HG03060 (cell line): ENCODE data around the gene TBX10.
"Not testable (repeated sequence)": the region's sequence is repeated elsewhere in the genome, so short reads cannot be mapped to it uniquely, and the experiment has no call there.

ENCODE experiments used
- ATAC-seq: cut with Tn5 transposase; IDR thresholded peaks from one replicate; pipeline ENCODE4 v1.9.1; 2021; ENCODE audit warnings: low read depth, moderate number of reproducible peaks; ENCODE audit not compliant: unreplicated experiment

Gene TBX10

DNA sequence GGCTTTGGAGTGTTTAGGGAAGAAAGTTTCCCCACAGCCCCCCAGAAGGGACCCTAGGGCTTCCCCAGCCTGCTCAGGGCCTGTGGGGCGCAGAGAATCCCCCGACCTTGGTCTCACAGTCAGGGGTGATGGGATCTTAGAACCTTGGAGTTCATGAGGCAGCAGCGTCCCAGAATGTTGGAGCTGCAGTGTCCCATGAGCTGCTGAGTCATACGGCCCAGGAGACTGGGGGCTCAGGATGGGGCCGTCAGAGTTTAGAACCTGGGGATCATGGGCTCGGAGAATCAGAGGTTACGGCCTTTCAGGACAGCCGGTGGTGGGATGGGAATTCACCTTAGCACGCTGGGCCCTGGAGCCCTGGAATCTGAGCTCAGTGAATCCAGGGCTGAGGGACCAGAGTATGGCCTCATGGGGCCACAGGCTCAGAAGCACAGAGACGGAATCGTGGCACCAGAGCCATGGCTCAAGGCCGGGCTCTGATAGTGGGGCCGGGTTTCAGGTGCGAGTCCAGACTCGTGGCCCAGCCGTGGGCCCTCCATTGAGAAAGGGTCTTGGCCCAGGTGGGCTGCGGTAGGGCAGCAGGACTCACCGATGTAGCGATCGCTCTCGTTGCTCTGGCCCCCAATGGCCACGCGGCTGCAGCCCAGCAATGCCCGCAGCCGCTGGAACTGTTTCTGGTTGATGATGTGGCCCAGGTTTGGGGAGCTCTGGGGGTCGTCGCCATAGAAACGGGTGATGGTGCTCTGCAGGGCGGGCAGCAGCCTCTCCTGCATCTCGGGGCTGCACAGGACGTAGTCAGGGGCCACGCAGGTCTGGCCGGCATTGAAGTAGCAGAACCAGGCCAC, 25.4 kb upstream of the TBX10 start:
- no peak for ATAC-seq

GRCh38 chr11:67664213-67664585, 24.6 kb upstream of the TBX10 start:
- no peak for ATAC-seq

GRCh38 chr11:67663532-67664212, 24.1 kb upstream of the TBX10 start:
- no peak for ATAC-seq

DNA sequence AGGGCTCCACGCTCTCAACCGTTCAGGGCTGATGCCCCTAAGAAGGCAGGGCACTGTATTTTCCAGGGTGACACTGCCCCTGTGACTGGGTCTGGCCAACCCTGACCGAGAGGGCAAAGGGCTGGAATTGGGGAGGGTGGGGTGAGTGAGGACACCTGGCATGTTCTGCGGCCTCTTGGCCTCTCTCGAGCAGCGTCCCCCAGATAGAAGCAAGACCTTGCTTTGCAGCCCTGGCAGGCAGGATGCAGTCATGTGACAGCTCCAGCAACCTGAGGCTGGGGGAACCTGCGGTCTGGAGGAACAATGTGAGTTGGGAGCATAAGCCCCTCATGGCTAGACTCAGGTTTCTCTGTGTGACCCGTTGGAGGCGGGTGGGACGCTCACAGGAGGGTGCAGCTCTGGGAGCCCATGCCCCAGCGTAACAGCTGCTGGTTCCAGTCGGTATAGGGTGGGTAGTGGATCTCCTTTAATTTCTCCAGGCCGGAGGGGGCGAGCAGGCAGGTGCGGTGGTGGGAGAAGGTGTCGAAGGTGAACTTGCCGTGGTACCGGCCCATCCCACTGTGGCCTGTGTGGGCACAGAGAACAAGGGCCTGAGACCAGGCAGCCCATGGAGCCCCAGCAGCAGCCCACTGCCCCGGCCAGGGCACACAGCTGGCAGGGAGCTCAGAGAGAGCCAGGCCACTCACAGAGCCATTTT, 23.4 kb upstream of the TBX10 start:
- ATAC-seq, result no peak

DNA sequence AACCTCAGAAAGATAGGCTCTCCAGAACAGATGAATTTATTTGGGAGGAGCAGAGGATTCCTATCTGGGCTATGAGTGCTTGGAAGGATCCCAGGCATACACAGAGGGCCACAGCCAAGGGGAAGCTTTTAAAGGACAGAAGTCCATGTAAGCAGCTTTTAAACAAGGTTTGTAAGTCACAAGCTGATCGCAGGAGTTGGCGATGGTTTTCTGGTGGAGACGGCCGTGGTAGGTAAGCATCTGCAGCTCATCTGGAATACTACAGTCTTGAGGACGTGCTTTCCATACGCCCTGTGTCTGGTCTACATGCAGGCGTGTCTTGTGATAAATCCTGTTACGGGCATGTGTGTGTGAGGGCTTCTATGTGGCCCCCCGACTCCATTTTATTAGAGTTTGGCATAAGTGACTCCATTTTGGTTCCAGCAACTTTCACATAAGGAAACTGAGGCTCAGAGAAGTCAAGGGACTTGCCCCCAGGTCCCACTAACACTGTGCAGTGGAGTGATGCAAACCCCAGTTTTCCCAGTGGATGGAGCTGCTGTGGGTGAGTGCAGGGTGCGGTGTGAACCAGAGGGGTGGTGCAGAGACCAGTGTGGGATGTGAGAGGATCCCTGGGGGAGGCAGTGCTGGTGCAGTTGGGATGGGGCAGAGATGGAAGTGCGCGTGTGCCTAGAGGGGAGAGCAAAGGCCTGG, 22.7 kb upstream of the TBX10 start:
- ATAC-seq, result no peak

DNA sequence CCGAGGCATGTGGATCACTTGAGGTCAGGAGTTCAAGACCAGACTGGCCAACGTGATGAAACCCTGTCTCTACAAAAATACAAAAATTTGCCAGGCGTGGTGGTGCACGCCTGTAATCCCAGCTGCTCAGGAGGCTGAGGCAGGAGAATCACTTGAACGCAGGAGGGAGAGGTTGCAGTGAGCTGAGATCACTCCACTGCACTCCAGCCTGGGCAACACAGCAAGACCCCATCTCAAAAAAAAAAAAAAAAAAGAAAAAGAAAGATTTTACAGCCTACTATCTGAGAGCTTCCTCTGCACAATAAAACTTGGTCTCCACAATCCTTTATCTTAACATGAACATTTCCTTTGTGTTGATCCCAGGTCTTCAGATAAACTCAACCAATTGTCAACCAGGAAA, 21.2 kb upstream of the TBX10 start:
- ATAC-seq, result not testable (repeated sequence)

DNA sequence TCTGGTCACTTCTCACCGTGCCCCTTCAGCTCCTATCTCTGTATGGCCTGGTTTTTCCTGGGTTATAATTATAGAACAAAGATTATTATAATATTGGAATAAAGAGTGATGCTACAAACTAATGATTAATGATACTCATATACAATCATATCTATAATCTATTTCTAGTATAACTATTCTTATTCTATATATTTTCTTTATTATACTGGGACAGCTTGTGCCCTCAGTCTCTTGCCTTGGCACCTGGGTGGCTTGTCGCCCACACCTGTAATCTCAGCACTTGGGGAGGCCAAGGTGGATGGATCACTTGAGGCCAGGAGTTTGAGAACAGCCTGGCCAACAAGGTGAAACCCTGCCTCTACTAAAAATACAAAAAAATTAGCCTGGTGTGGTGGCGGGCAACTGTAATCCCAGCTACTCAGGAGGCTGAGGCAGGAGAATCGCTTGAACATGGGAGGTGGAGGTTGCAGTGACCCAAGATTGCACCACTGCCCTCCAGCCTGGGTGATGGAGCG, 20.1 kb upstream of the TBX10 start:
- not testable (repeated sequence) for ATAC-seq

DNA sequence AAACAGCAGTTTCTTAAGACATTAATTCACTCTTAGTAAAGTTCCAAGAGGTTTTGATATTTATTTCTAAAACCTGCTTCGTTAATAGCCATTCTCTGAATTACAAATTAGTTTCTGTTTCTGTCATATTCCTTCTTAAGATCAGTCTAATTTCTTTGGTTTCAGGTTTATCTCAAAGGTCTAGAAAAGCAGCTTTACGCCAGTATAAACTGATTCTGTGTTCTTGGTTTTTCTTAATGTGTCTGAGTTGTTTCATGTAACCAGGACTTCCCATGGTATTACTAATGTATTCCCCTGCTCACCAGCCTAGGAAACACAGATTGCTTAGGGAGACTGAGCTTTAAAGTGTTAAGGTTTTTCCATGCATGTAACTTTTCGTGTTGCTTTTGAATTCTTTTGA, 17.7 kb upstream of the TBX10 start:
- ATAC-seq, result no peak

GRCh38 chr11:67656278-67656922, 16.8 kb upstream of the TBX10 start:
- no peak for ATAC-seq

GRCh38 chr11:67654225-67654624, 14.7 kb upstream of the TBX10 start:
- no peak for ATAC-seq

GRCh38 chr11:67652965-67653845, 13.6 kb upstream of the TBX10 start:
- ATAC-seq, result no peak

GRCh38 chr11:67651976-67652781, 12.6 kb upstream of the TBX10 start:
- ATAC-seq, result no peak

DNA sequence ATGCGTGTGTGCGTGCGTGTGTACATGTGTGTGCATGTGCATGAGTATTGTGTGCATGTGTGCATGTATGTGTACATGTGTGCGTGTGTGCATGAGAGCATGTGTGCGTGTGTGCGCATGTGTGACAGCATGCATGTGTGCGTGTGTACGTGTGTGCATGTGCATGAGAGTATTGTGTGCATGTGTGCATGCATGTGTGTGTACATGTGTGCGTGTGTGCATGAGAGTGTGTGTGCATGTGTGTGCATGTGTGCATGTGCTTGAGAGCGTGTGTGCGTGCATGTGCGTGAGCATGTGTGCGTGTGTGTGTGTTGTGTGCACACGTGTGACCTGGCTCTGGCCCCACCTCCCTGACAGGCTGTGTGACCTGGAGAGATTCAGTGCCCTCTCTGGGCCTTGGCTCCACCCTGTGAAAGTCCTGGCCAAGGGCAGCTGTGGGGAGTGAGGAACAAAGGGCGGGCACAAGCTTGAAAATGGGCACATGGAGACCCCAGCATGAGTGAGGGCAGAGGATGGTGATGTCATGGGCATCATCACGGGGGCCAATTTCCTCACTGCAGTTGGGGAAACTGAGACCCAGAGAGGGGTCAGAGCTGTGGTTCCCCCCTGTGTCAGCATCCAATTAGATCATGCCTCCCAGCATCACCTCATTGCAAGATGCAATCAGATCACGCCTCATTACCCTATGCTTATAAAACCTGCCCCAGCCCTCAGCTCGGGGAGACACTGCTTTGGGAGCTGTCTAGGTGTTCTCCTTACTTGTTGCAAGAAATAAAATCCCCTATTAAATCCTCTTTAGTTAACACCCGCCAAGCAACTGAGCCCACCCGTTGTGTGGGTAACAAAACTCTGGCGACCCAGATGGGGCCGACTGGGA, 10.3 kb upstream of the TBX10 start:
- ATAC-seq, result no peak

- no peak for ATAC-seq
Observed at GRCh38 chr11:67648796-67649613, 9.4 kb upstream of the TBX10 start.

DNA sequence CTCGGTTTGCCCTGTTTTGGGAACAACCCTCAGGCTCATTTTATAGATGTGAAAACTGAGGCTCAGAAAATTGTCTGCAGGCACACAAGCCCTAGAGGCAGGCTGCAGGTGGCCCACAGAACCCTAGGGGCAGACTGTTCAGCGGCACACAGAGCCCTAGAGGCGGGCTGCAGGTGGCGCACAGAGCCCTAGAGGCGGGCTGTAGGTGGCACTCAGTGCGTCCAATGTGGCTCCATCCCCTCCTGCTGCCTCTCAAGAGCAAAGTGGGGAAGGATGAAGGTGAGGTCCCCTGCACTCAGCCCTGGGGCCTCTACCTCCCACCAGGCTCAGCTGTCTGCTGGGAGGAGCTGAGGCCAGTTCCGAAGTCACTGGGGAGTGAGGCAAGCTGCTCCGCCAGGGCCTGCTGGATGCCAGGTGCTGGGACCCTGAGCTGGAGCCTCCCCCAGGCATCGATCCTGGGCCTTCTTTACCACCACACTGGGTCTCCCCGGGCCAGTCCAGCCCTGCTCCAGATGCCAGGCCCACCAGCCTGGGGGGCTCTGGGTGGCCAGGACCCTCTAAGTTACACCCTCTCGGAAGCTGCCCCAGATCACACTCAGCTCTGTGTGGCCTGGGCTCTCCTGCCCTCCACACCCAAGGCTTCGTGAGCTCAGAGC, 8.7 kb upstream of the TBX10 start:
- no peak for ATAC-seq

- no peak for ATAC-seq
Observed at GRCh38 chr11:67647471-67647870, 7.9 kb upstream of the TBX10 start.
